GM12875 (cell line): ENCODE results near the gene EEF1AKMT4.

Experiments
- H3K4me3 ChIP-seq: one replicate; pipeline ENCODE4 v1.5.1; 2011; ENCODE audit warnings: low read depth, low read length, control low read depth
- TF ChIP-seq, protein P1 (sequence below): IDR thresholded peaks from 2 replicates; pipeline ENCODE4 v1.5.1; 2011; ENCODE audit warnings: low read depth, mild to moderate bottlenecking, control low read depth, inconsistent platforms, low read length, moderate library complexity, borderline replicate concordance; ENCODE audit not compliant: insufficient read depth

EEF1AKMT4 gene

DNA sequence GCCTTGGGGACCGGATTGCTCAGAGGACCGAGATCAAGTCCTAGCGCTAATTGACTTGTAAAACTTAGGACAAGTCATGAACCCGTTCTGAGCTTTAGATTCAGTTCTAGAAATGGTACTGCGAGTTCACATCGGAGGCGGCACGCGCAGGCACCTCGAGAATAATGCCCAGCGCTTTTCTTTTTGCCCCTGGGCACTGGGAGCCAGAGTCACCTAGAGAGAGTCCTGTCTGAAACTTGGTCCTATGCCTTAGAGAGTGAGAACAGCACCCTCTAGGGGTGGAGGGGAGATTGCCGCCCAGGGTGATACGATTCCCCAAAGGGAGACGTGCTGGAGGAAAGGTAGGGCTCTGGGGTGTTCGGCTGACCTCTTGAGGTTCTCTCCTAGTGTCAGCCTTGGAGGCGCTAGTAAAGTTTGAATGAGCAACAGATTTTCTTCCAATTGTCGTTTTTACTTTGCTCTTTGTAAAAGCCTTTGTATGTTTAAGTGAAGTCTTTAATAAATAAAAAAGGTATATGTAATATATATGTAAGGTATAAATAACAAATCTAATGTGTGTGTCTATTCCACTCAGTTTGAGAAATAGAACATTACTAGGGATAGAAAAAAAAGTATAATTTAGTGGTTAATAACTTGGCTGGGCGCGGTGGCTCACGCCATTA, 826 bp downstream of the EEF1AKMT4 start:
- TF ChIP-seq, protein P1, sequence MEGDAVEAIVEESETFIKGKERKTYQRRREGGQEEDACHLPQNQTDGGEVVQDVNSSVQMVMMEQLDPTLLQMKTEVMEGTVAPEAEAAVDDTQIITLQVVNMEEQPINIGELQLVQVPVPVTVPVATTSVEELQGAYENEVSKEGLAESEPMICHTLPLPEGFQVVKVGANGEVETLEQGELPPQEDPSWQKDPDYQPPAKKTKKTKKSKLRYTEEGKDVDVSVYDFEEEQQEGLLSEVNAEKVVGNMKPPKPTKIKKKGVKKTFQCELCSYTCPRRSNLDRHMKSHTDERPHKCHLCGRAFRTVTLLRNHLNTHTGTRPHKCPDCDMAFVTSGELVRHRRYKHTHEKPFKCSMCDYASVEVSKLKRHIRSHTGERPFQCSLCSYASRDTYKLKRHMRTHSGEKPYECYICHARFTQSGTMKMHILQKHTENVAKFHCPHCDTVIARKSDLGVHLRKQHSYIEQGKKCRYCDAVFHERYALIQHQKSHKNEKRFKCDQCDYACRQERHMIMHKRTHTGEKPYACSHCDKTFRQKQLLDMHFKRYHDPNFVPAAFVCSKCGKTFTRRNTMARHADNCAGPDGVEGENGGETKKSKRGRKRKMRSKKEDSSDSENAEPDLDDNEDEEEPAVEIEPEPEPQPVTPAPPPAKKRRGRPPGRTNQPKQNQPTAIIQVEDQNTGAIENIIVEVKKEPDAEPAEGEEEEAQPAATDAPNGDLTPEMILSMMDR, result peak; percentile 93

DNA sequence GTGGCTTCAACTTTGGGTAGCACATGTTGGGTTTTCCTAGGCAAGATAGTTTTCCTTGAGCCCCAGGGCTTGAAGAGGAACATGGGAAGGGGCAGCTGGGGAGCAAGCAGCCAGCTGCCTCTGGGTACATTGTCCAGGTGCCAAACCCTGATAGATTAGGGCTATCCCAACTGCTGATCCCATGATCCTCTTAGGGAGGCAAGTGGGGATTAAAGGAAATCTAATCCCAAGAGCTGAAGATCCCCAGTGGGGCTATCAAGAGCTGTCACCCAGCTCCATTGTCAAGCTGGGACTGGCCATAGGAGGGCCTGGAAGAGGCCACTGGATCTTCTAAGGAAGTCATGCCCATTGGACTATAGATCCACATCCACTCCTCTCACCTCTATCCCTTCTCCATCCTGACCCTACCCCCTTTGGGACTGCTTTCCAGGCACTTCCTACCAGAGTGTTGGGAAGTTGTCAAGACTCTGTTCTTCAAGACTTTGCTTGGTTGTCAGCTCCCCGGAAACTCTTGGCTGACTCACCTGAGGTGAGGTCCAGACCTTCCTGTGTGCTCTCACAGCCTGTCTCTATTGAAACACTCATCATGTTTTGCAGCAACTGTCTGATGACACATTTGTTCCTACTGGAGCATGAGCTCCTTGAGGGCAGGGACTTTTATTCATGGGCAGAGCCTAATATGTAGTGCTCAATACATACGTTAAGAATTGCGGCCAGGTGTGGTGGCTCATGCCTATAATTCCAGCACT, 6.0 kb downstream of the EEF1AKMT4 start:
- TF ChIP-seq, protein P1, result no peak
- H3K4me3 ChIP-seq, result no peak overlapping the region

More for the DNA sequence above, 826 bp downstream of the EEF1AKMT4 start:
- H3K4me3 ChIP-seq, result peak overlapping the region; percentile 69

DNA sequence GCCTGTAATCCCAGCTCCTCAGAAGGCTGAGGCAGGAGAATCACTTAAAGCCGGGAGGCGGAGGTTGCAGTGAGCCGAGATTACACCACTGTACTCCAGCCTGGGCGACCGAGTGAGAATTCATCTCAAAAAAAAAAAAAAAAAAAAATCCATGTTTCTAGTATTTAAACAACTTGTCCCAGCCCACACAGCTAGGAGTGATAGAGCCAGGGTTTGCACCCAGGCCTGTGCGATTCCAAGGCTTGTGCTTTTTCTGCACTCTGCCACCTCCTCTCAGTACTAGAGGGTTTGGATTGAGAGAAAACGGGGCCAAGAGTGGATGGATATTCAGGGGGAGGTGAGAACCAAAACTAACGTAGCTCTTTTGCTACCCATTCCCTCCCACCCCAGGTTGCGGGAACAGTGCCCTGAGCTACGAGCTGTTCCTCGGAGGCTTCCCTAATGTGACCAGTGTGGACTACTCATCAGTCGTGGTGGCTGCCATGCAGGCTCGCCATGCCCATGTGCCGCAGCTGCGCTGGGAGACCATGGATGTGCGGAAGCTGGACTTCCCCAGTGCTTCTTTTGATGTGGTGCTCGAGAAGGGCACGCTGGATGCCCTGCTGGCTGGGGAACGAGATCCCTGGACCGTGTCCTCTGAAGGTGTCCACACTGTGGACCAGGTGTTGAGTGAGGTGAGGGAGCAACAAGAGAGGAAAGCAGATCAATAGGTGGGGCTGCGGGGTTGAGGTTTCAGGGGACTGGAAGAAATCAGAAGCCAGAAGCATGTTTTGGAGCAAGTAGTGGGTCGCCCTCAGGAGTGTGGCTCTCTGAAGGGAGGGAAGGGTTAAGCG, 7.8 kb downstream of the EEF1AKMT4 start:
- H3K4me3 ChIP-seq, result no peak overlapping the region
- TF ChIP-seq, protein P1, result no peak

DNA sequence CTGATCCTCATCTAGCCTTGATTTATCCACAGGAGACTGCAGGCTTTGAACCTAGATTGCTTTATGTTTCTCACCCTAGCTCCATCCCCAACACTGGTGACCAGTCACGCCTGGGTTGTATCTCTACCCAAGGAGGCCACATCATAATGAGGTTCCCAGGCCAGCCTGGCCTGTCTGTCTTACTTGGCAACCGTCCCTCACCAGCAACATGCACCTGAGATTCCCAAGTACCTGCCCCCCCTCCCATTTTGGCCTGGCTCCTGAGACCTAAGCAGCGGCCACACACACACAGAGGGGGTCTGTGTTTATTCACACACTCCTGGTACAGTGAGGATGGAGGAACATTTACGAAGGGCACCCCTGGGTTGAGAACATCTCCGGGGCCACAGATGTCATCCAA, 9.5 kb downstream of the EEF1AKMT4 start:
- H3K4me3 ChIP-seq, result no peak overlapping the region
- TF ChIP-seq, protein P1, result no peak

DNA sequence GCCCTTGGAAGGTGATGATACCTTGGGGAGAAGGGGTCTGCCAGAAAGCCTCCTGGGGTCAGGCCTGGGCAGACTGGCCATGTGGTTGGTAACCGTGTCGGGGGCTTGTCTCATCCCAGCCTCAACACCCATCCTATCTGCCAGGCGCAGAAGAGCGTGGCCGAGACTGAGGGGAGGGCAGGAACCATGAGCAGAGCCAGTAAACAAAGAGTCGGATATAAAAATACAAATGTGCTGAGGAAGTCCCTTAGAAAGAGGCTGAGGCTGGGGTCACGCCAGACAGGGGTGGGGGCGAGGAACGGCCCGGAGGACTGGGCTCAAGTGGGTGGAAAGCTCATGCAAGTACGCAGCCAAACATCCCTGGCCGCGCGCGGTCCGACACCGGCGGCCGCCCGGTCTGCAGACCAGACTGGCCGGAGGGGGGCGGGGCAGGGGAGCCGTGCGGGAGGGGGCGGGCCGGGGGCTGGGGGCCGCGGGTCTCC, 10.0 kb downstream of the EEF1AKMT4 start:
- TF ChIP-seq, protein P1, result no peak
- no peak overlapping the region for H3K4me3 ChIP-seq

DNA sequence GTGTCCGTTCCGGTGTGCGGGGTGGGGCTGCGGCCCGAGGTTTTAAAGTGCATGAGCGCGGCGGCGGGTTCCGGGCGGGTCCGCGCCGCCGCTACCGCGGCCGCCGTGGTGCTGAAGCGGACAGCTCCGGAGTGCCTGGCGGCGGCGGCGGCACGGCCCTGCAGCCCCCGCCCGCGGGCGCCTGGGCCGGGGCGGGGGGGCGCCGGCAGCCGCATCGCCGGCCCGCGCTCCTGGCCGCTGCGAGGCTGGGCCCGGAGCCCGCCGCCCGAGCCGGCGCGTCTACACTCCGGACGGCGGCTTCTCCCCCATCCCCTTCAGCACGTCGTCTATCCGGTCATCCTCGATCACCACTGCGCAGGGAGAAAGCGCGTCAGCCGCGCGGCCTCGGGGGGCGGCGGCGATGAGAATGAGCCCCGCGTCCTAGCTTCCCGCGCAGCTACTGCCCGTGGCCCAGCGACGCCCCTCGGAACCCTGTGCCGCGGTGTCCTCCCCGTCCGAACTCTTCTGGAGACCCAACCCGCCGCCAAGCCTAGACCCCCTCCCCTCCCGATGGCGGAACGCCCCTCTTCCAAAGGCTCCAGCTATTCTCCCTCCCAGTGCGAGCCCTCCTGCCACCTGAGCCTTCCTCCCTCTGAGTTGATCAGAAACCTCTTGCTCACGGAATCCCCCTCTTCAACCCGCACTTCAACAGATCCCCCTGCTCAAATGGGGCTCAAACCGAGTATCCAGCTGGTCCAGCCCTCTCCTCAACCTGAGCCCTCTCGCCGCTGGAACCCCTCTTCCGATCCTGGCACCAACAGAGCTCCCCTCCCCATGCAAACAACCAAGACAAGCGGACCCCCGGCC, 10.6 kb downstream of the EEF1AKMT4 start:
- no peak overlapping the region for H3K4me3 ChIP-seq

More for the DNA sequence above, 10.6 kb downstream of the EEF1AKMT4 start:
- TF ChIP-seq, protein P1, result no peak
